GM10266 (cell line): ENCODE data around the gene EDEM1.
A peak's percentile ranks its signal among the peaks of the same experiment; 100 is the strongest.

Experiments used
- DNase-seq: peaks from one replicate; pipeline ENCODE4 v3.0.0; 2012; ENCODE audit errors: extremely low spot score
- TF ChIP-seq, protein P1 (sequence below): IDR thresholded peaks from 2 replicates; pipeline ENCODE4 v1.5.1; 2012; ENCODE audit warnings: mild to moderate bottlenecking, low read depth; ENCODE audit not compliant: control insufficient read depth, insufficient read depth; ENCODE audit errors: missing control alignments

The EDEM1 gene

DNA sequence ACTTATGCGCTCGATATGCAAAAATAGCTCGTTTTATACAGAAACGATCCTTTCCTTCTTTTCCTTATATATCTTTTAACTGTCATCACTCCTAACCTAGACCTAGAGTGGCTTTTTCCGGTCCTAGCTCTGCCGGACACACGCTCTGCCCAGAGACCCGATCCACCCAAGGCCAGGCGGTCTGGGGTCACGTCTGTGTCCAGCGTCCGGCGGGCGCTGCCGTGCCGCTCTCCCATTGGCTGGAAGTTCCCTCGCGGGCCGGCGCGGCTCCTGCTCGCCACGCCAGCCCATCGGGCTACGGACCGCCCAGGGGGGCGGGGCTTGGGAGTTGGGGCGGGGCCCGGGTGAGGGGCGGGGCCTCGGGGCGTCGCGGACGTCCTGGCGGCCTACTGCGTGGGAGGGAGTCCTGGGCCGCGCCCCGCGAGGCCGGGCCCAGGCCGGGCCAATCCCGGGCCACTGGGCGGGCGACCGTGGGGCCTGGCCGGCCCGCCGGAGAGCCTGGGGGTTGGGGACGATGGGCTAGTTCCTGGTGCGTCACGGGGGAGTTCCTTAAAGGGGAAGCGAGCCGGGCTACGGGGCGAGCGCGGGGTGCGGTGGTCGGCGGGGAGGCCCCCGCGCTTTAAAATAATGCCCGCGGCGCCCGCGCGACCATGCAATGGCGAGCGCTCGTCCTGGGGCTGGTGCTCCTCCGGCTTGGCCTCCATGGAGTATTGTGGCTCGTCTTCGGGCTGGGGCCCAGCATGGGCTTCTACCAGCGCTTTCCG lies at the start of gene EDEM1:
Gene EDEM1, plus strand, starts transcription at position 552 of the 764 bp plus-strand sequence. Its CDS starts 99 bp downstream, at position 651.
- DNase-seq: peak; percentile 99
- TF ChIP-seq, protein P1, sequence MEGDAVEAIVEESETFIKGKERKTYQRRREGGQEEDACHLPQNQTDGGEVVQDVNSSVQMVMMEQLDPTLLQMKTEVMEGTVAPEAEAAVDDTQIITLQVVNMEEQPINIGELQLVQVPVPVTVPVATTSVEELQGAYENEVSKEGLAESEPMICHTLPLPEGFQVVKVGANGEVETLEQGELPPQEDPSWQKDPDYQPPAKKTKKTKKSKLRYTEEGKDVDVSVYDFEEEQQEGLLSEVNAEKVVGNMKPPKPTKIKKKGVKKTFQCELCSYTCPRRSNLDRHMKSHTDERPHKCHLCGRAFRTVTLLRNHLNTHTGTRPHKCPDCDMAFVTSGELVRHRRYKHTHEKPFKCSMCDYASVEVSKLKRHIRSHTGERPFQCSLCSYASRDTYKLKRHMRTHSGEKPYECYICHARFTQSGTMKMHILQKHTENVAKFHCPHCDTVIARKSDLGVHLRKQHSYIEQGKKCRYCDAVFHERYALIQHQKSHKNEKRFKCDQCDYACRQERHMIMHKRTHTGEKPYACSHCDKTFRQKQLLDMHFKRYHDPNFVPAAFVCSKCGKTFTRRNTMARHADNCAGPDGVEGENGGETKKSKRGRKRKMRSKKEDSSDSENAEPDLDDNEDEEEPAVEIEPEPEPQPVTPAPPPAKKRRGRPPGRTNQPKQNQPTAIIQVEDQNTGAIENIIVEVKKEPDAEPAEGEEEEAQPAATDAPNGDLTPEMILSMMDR: no peak

DNA sequence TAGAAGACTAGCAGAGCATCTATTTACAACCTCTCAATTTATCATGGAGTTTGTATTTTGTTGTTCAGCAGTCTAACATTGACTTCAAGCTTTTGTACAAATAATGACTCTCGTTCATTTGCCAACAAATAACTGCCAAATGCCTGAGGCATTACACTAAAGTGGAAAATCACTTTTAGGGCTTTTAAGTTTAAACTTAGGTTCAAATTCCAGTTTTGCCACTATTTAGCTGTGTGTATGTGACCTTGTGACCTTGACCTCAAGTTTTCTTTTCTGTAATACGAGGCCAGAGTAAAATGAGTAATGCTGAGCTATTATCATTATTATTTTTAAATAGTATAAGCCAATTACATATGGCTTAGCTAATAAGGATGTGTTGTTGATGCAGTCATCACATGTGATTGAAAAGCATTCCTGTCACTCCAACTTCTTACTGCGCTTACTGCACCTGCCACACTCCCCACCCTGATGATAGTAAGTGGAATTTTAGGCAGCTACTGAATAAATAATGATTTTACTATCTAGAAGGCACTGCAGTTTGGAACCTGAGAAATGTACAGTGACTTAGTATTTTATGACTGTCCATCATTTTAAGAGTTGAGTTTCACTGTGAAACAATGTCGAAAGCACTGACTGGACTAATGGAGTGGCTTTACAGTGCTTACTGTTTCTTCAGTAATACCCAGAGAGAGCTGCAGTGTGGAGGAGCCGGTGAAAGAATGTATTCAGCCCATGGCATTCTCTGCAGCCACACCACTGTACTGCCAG lies 49.1 kb upstream of the EDEM1 start:
- TF ChIP-seq, protein P1: no peak
- DNase-seq: no peak

DNA sequence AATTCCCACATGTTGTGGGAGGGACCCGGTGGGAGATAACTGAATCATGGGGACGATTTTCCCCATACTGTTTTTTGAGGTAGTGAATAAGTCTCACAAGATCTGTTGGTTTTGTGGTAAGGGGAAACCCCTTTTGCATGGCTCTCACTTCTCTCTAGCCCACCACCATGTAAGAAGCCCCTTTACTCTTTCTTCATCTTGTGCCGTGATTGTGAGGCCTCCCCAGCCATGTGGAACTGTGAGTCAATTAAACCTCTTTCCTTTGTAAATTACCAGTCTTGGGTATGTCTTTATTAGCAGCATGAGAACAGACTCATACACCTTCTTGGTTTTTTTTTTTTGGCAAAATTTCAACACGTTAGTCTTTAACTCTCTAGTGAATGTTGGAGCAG lies 47.3 kb upstream of the EDEM1 start:
- TF ChIP-seq, protein P1: no peak
- no peak for DNase-seq

DNA sequence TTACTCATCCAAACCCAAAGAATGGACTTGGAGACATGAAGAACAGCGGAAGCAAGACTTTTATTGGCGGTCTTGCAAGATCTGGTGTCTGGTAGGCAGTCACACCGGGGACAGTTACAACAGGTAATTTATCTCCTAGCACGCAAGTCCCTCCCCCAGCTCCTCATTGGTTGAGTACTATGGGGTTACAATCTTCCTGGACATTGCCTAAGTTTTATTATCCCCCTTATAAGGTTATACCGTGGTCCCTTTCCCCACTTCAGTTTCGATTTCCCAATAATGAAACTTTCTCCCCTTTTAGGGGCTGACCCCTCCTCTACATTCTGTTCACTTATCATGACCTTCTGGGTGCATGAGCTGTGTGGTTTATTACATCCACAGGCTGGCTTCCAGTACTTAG lies 46.7 kb upstream of the EDEM1 start:
- TF ChIP-seq, protein P1: no peak
- no peak for DNase-seq

DNA sequence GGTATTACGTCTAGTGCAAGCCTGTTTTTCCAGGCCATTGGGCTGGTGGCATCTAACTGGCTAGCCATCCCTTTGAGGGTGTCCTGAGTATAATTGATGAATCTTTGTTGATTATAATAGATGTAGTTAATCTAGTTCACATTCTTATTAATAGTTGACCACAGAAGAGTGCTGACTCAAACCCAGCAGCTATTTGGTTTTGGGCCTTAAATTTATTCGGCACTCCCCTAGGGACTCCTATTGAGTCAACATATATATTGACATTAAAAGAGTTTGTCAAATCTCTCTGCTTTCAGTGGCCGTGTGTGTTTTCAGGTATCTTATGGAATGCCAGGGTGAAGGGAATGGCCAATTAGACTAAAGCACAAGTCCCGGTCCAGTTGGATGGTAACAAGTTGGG lies 45.7 kb upstream of the EDEM1 start:
- DNase-seq: no peak
- TF ChIP-seq, protein P1: no peak

DNA sequence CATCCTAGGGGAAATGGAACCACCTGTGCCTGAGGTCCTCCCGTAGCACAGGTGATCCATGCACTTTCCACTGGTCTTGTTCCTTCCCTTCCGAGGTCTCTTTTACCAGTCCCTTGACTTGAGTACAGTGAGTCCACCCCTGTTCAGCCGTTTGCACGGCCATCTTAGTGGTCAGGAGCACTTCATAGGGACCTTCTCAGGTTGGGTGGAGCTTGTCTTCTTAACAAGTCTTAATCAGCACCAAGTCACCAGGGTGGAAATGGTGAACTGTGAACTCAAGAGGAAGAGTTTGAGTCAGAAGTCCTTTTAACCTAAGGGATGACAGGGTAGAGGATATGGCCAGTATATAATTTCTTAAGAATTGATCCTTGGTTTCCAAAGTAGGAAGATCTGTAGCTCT lies 44.0 kb upstream of the EDEM1 start:
- DNase-seq: no peak
- TF ChIP-seq, protein P1: no peak
